GM23248 (cell line): ENCODE data around the gene COL1A2. TPM values are rescaled to one million over a fixed set of nuclear protein-coding genes. Genes with fewer than 3 reads are reported as not detected.

Experiments used
- DNase-seq: peaks from one replicate; pipeline ENCODE4 v3.0.0-alpha.2; 2015
- H2AFZ ChIP-seq: fragments of 200-600 bp; sonication (generic); 2 replicates; pipeline ENCODE4 v1.6.1; 2016; ENCODE audit warnings: antibody characterized with exemption
- H3F3A ChIP-seq: fragments of 200-600 bp; sonication (generic); 2 replicates; pipeline ENCODE4 v1.6.1; 2016; ENCODE audit warnings: mild to moderate bottlenecking, antibody characterized with exemption, mixed run types; ENCODE audit not compliant: insufficient read depth
- H3K27ac ChIP-seq: fragments of 200-600 bp; sonication (generic); 2 replicates; pipeline ENCODE4 v1.5.1; 2016; ENCODE audit warnings: mild to moderate bottlenecking
- H3K27me3 ChIP-seq: fragments of 200-600 bp; sonication (generic); replicated peaks from 2 replicates; pipeline ENCODE4 v1.6.1; 2016; ENCODE audit warnings: mild to moderate bottlenecking; ENCODE audit not compliant: insufficient read depth
- H3K36me3 ChIP-seq: fragments of 200-600 bp; sonication (generic); 2 replicates; pipeline ENCODE4 v1.6.1; 2016; ENCODE audit warnings: low read depth, mild to moderate bottlenecking
- H3K4me1 ChIP-seq: fragments of 200-600 bp; sonication (generic); 2 replicates; pipeline ENCODE4 v1.6.1; 2016; ENCODE audit warnings: mild to moderate bottlenecking; ENCODE audit not compliant: insufficient read depth
- H3K4me2 ChIP-seq: fragments of 200-600 bp; sonication (generic); one replicate; pipeline ENCODE4 v1.6.1; 2016; ENCODE audit warnings: mild to moderate bottlenecking; ENCODE audit not compliant: unreplicated experiment
- H3K4me3 ChIP-seq: fragments of 200-600 bp; sonication (generic); 2 replicates; pipeline ENCODE4 v1.5.1; 2016; ENCODE audit warnings: mild to moderate bottlenecking
- H3K79me2 ChIP-seq: fragments of 200-600 bp; sonication (generic); 2 replicates; pipeline ENCODE4 v1.6.1; 2016; ENCODE audit warnings: mild to moderate bottlenecking; ENCODE audit not compliant: insufficient read depth
- H3K9ac ChIP-seq: fragments of 200-600 bp; sonication (generic); 2 replicates; pipeline ENCODE4 v1.6.1; 2016; ENCODE audit warnings: mild to moderate bottlenecking
- H3K9me2 ChIP-seq: fragments of 200-600 bp; sonication (generic); 2 replicates; pipeline ENCODE4 v1.6.1; 2016; ENCODE audit warnings: mixed run types, mild to moderate bottlenecking, moderate library complexity; ENCODE audit not compliant: insufficient read depth
- H3K9me3 ChIP-seq: fragments of 200-600 bp; sonication (generic); one replicate; pipeline ENCODE4 v1.6.1; 2017; ENCODE audit warnings: low read depth
- H4K20me1 ChIP-seq: fragments of 200-600 bp; sonication (generic); 2 replicates; pipeline ENCODE4 v1.6.0; 2016; ENCODE audit not compliant: insufficient read depth
- EZH2 ChIP-seq: fragments of 200-600 bp; sonication (generic); IDR thresholded peaks from 2 replicates; pipeline ENCODE4 v1.6.1; 2018; ENCODE audit warnings: antibody characterized with exemption, mild to moderate bottlenecking; ENCODE audit not compliant: insufficient read depth, poor library complexity, severe bottlenecking
- EZH2phosphoT487 ChIP-seq: fragments of 200-600 bp; sonication (generic); IDR thresholded peaks from 2 replicates; pipeline ENCODE4 v1.6.1; 2018; ENCODE audit warnings: antibody characterized with exemption, moderate library complexity, mild to moderate bottlenecking, low read depth; ENCODE audit not compliant: insufficient read depth
- WGBS, 2 experiments: methylation state at CpG; one replicate each; pipeline ENCODE4 v1.1.6; 2015 to 2017; ENCODE audit warnings: low lambda C conversion rate in 2 of 2, low coverage in 1 of 2; ENCODE audit errors: missing lambda C conversion rate in 2 of 2; 5-methylcytosine and 5-hydroxymethylcytosine counted together
- in situ Hi-C: fragments of 300-500 bp; cut with MboI; formaldehyde crosslinking; loops from 2 replicates; pipeline ENCODE4 v1.15.0; 2020
- polyA plus RNA-seq: library from polyadenylated mRNA; unstranded; fragments of >200 nt; fragmentation: Nextera tagmentation; extraction: Ambion mirVana; gene quantifications from 2 replicates; pipeline ENCODE4 v1.2.1, GENCODE V29; 2016
- total RNA-seq: library from RNA; depleted of rRNA; stranded (reverse); fragments of >200 nt; shearing (Covaris generic); gene quantifications from 2 replicates; pipeline ENCODE4 v1.2.3, GENCODE V29; 2014

Gene COL1A2
- total and polyA plus RNA-seq, 2 experiments from 2014 or later = 9,779 to 11,288 TPM

DNA sequence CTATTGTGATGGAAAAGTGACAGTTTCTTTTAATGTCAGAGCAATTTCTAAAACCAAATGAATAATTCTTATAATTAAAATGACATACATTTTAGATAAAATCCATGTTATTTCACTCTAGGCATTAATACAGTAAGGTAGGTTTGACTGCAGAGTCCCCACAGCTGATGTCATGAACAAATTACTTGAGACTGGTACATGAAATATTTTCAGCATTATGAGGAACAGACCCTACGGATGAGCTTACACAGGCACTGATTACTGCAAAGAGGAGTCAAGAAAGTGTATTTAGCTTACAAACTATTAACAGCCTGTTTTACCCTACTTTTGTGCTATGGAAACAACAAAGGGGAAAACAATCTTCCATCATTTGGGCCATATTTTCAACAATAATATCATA, 8.9 kb downstream of the COL1A2 start:
- no peak for TF ChIP-seq EZH2phosphoT487
- TF ChIP-seq EZH2 = no peak
- Histone ChIP-seq H3K9me2 (no peaks in the 10 kb centered on the region), H3K4me1 (peaks cover 70% of the 10 kb centered on the region), H3K9me3 (no peaks in the 10 kb centered on the region), H4K20me1 (no peaks in the 10 kb centered on the region; the same call in 1 of the 2 replicates), H3K9ac (peak overlapping the region; percentile 100), H3K4me2 (peak overlapping the region; percentile 98), H3K36me3 (peaks cover 100% of the 10 kb centered on the region), H3K4me3 (peak overlapping the region; percentile 99), H2AFZ (no peak overlapping the region), H3K79me2 (peaks cover 100% of the 10 kb centered on the region), H3F3A (peaks cover 96% of the 10 kb centered on the region), H3K27me3 (no peaks in the 10 kb centered on the region), H3K27ac (peak overlapping the region; percentile 100)
- 3 to 8% methylated on average over 1 of the region's 1 CpG for WGBS, 2 experiments
- in situ Hi-C loops = no loop called here
- peak; percentile 52 for DNase-seq

DNA sequence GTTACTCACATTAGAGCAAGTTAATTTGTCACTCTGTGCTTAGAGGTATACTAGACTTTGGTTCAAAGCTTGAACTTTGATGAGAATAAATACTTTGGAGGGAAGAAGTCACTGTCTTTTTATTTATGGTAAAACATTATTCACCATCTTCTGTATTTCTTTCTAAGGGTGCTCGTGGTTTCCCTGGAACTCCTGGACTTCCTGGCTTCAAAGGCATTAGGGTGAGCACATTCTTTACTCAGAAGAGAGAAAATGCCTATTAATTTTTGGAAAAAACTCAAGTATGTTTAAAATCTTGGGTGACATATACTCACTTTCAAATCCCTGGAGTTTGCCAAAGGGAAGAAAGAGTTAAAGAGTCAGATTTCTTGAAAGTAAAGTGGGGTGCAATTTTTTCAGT, 10.8 kb downstream of the COL1A2 start:
- Histone ChIP-seq H3K9ac (peak overlapping the region; percentile 100), H3K36me3 (peaks cover 100% of the 10 kb centered on the region), H3K4me2 (peak overlapping the region; percentile 98), H4K20me1 (no peaks in the 10 kb centered on the region; the same call in 1 of the 2 replicates), H3K9me2 (no peaks in the 10 kb centered on the region), H3K4me3 (peak overlapping the region; percentile 99), H3K4me1 (peaks cover 90% of the 10 kb centered on the region), H3K27ac (peak overlapping the region; percentile 100), H3K79me2 (peaks cover 100% of the 10 kb centered on the region), H2AFZ (no peak overlapping the region), H3K9me3 (no peaks in the 10 kb centered on the region), H3F3A (peaks cover 96% of the 10 kb centered on the region), H3K27me3 (no peaks in the 10 kb centered on the region)
- peak; percentile 32 for DNase-seq
- no peak for TF ChIP-seq EZH2
- no peak for TF ChIP-seq EZH2phosphoT487
- in situ Hi-C loops = no loop called here
- WGBS, 2 experiments = 4 to 5% methylated on average over 1 of the region's 1 CpG

DNA sequence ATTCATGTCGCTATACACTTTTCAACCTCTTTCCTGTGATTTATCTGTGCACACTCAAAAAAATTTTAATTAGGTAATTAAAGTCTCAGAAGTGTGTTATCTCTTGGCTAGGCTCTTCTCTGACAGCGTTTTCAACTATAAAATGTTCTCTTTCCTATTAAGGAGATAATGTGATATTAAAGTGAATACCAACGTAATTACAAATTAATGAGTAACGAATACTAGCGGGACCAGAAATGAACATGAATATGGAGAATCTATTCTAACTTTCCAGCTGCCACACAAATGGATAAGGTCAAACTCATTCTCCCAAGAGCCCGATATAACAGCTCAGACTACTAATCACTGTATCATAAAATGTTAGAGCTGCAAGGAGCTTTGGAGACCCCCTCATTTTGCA, 12.0 kb downstream of the COL1A2 start:
- Histone ChIP-seq H3K4me3 (peak overlapping the region; percentile 51), H3K4me2 (peak overlapping the region; percentile 98), H3K79me2 (peaks cover 100% of the 10 kb centered on the region), H3K9me3 (no peaks in the 10 kb centered on the region), H3K9me2 (no peaks in the 10 kb centered on the region), H3K9ac (peak overlapping the region; percentile 100), H2AFZ (no peak overlapping the region), H3K27ac (peak overlapping the region; percentile 100), H3K36me3 (peaks cover 100% of the 10 kb centered on the region), H3F3A (peaks cover 99% of the 10 kb centered on the region), H3K27me3 (no peaks in the 10 kb centered on the region), H3K4me1 (peaks cover 99% of the 10 kb centered on the region), H4K20me1 (no peaks in the 10 kb centered on the region; the same call in 1 of the 2 replicates)
- peak; percentile 30 for DNase-seq
- no peak for TF ChIP-seq EZH2phosphoT487
- TF ChIP-seq EZH2 = no peak
- 12 to 16% methylated on average over 6 of the region's 6 CpGs for WGBS, 2 experiments
- in situ Hi-C loops = no loop called here

DNA sequence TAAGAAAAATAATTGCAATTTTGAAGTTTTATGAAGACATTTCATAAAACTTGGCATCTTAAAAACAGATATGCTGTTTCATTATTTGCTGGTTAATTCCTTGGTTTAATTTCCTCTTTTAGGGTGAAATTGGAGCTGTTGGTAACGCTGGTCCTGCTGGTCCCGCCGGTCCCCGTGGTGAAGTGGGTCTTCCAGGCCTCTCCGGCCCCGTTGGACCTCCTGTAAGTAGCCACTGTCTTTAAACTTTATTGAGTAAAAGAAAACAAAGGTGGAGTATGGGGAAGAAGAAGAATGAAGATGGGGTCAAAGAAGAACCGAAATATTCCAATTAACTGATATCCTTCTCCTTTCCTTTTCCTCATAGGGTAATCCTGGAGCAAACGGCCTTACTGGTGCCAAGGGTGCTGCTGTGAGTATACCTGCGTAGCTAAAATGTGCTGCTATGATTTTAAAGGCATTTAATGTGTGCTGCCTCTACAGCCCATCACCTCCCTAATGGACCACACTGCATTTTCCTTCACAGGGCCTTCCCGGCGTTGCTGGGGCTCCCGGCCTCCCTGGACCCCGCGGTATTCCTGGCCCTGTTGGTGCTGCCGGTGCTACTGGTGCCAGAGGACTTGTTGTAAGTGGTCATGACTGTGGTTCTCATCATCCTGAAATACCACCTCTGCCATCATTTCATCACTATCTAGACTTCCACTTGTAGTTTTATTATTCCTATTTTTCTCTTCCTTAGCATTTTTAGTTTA, 14.7 kb downstream of the COL1A2 start:
- Histone ChIP-seq H3K27me3 (no peaks in the 10 kb centered on the region), H3K9ac (peak overlapping the region; percentile 100), H3K4me3 (peak overlapping the region; percentile 51), H3K4me1 (peaks cover 99% of the 10 kb centered on the region), H2AFZ (no peak overlapping the region), H3F3A (peaks cover 99% of the 10 kb centered on the region), H4K20me1 (peaks cover 4% of the 10 kb centered on the region; the same call in 1 of the 2 replicates), H3K9me3 (no peaks in the 10 kb centered on the region), H3K27ac (peak overlapping the region; percentile 100), H3K4me2 (peak overlapping the region; percentile 98), H3K36me3 (peaks cover 100% of the 10 kb centered on the region), H3K9me2 (no peaks in the 10 kb centered on the region), H3K79me2 (peaks cover 100% of the 10 kb centered on the region)
- peak; percentile 55 for DNase-seq
- TF ChIP-seq EZH2phosphoT487 (no peak), EZH2 (no peak)
- WGBS, 2 experiments = 17 to 19% methylated on average over 15 of the region's 15 CpGs
- in situ Hi-C loops = no loop called here
